NCI-H1092 (cell line): ENCODE results near the gene PTPN5.
A peak's percentile ranks its signal among the peaks of the same experiment; 100 is the strongest.

Experiments used
- DNase-seq: peaks from one replicate; lab custom pipeline; 2025; lab: John Stamatoyannopoulos, UW

PTPN5 gene

GRCh38 chr11:18739685-18740084 is 51.9 kb downstream of the PTPN5 start:
- no peak for DNase-seq

GRCh38 chr11:18737642-18738041 is 54.0 kb downstream of the PTPN5 start:
- no peak for DNase-seq

- no peak for DNase-seq
Measured at GRCh38 chr11:18736590-18737148, 54.9 kb downstream of the PTPN5 start.

GRCh38 chr11:18733202-18733601 is 58.4 kb downstream of the PTPN5 start:
- no peak for DNase-seq

GRCh38 chr11:18731949-18732821 is 59.4 kb downstream of the PTPN5 start:
- DNase-seq: no peak

GRCh38 chr11:18731441-18731840 is 60.2 kb downstream of the PTPN5 start:
- no peak for DNase-seq

GRCh38 chr11:18730020-18730419 is 61.6 kb downstream of the PTPN5 start:
- no peak for DNase-seq

GRCh38 chr11:18729426-18729825 is 62.2 kb downstream of the PTPN5 start:
- no peak for DNase-seq

- no peak for DNase-seq
Measured at GRCh38 chr11:18728658-18729057, 62.9 kb downstream of the PTPN5 start.

- DNase-seq: no peak
Measured at GRCh38 chr11:18727479-18728236, 63.9 kb downstream of the PTPN5 start.

GRCh38 chr11:18726040-18726439 is 65.6 kb downstream of the PTPN5 start, which contains the start of gene IGSF22:
Gene IGSF22 (minus strand): TSS chr11:18726188. CDS start chr11:18724236, 1,952 bp downstream.
- no peak for DNase-seq

- DNase-seq: no peak
Measured at GRCh38 chr11:18723991-18724390, 67.6 kb downstream of the PTPN5 start.

- DNase-seq: no peak
Measured at GRCh38 chr11:18722293-18722637, 69.3 kb downstream of the PTPN5 start.

GRCh38 chr11:18721561-18722292 is 69.9 kb downstream of the PTPN5 start:
- peak; percentile 26 for DNase-seq

GRCh38 chr11:18720808-18721560 is 70.6 kb downstream of the PTPN5 start:
- peak; percentile 70 for DNase-seq

GRCh38 chr11:18720091-18720807 is 71.3 kb downstream of the PTPN5 start:
- no peak for DNase-seq

- DNase-seq: no peak
Measured at GRCh38 chr11:18715476-18715875, 76.1 kb downstream of the PTPN5 start.

GRCh38 chr11:18714443-18714780 is 77.2 kb downstream of the PTPN5 start:
- DNase-seq: no peak

GRCh38 chr11:18713646-18714442 is 77.8 kb downstream of the PTPN5 start:
- no peak for DNase-seq

GRCh38 chr11:18710545-18710944 is 81.1 kb downstream of the PTPN5 start:
- no peak for DNase-seq
